ENCODE results near the gene TBC1D22A. TPM values are rescaled to one million over a fixed set of nuclear protein-coding genes. Genes with fewer than 3 reads are reported as not detected.

TBC1D22A gene
- total RNA-seq, 4 donors from 2014 or later = 10.8 to 32.2 (median 22.3) TPM

GRCh38 chr22:47030143-47030661 is 267.8 kb downstream of the TBC1D22A start:
- no peak for TF ChIP-seq CTCF (IDR thresholded peaks at IDR 0.05; ENCODE audit: low read depth)

GRCh38 chr22:47030881-47031627 is 268.6 kb downstream of the TBC1D22A start:
- no peak for TF ChIP-seq CTCF (IDR thresholded peaks at IDR 0.05; ENCODE audit: low read depth)

GRCh38 chr22:47031628-47031915 is 269.1 kb downstream of the TBC1D22A start:
- no peak for TF ChIP-seq CTCF (IDR thresholded peaks at IDR 0.05; ENCODE audit: low read depth)

GRCh38 chr22:47032091-47032943 is 269.9 kb downstream of the TBC1D22A start:
- TF ChIP-seq CTCF (IDR thresholded peaks at IDR 0.05; ENCODE audit: low read depth) = no peak

- no peak for TF ChIP-seq CTCF (IDR thresholded peaks at IDR 0.05; ENCODE audit: low read depth)
Measured at GRCh38 chr22:47032956-47033647, 270.7 kb downstream of the TBC1D22A start.

- no peak for TF ChIP-seq CTCF (IDR thresholded peaks at IDR 0.05; ENCODE audit: low read depth)
Measured at GRCh38 chr22:47033648-47034000, 271.2 kb downstream of the TBC1D22A start.
